ENCODE measurements around the gene B3GAT1. TPM values are rescaled to one million over a fixed set of nuclear protein-coding genes. Genes with fewer than 3 reads are reported as not detected.
A peak's percentile ranks its signal among the peaks of the same experiment; 100 is the strongest.

B3GAT1 gene
- total RNA-seq, 1 experiment from 2014 or later, result 2.2 TPM

DNA sequence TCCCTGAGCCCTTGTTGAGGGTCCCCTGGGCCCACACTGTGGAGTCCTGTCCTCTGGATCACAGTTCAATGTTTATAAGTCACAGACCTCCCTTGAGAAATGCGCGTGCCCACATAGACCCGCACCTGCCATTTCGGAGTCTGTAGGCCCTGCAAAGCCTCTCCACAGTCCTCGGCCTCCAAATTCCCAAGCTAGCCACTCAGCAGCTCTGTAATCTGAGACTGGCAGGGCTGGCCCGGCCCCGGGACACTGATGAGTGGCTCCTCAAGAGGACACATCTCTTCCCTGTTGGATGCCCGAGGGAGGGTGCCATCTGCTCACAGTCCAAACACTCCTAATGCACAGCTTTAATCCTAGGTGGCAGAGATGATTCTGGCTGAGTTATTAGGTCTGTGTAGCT lies 39.1 kb downstream of the B3GAT1 start:
- no peak for DNase-seq (ENCODE audit: low spot score)

DNA sequence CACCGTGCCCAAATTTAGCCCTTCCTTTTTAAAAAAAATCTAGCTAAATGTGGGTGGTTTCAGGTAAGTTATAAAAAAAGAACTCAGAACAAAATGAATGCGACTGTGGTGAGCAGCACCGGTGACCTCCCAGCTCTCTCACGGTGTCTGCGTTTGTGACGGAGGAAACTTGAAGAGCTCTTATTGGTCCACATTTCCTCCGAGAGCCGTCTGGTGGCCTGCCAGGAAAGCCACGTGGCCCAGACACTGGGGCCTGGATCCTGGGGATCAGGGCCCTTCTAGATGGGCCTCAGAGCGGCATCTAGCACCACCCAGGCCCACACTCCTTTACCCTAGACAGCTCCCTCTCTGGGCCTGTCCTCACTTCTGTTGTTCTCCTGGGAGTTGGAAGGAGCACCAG lies 39.5 kb downstream of the B3GAT1 start:
- DNase-seq (ENCODE audit: low spot score), result no peak

DNA sequence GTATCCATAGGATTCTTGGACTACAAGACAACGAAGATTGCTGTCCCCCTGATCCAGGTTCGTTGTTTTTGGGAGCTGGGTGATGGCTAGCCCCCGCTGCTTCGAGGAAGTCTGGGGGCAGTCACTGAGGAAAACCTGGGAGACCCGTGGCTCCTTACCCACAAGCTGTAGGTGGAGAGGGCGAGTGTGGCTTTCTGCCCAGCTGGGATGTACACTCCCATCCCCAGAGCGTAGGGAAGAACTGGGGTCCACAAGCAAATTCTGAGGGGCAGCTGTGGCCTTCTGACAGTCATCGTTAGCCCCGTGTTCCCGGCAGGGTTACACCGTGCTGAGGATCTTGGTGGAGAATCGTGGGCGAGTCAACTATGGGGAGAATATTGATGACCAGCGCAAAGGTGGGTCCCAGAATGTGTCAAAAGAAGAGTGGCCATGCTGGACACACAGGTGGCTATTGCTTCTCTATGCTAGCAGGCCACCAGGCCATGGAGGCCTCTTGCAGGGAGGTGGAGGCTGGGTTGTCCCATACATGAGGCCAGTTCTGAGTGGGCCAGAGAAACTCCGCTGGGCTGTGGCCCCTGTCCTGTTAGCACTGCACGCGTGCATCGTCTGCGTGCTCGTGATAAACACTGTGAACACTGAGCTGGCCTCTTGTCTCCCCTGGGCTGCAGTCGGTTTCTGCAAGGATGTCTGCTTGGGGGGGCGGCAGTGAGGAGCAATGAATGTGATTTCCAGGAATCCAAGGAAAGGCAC lies 40.4 kb downstream of the B3GAT1 start:
- DNase-seq (ENCODE audit: low spot score), result no peak

DNA sequence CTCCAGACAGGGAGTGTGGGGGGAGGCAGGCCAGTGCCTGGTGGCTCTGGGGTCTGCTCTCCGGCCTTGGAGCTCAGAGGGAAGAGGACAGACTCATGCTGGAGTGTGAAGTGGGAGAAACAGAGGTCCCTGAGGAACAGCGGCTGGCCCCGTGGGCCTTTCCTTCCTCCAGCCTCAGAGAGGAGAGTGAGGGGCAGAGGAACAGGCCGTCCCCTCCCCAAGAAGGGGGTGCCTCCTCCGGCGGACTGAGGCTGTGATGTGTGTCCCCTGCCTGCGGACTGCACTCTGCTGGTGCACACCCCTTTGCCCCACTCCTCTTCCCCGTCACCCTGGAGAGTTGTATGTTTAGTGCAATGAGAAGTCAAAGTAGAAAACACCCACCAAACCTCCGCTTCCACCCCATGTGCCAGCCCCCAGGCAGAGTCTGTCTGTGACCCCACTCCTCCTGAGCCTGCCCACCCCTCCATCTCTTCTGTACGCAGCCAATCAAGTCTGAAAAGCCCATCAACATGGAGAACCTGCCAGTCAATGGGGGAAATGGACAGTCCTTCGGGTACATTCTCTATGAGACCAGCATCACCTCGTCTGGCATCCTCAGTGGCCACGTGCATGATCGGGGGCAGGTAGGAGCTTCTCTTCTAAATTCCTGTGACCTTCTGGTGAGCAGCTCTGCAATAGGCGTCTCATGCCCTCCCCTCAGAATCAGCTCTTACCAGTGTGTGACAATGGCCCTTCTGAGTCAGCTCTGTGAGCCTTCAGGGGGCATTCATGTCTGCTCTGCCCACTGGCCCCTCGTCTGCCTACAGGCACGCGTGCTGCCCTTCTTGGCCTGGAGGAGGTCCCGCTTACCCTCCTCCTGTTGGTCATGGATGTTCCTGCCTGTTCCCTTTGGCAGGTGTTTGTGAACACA lies 41.3 kb downstream of the B3GAT1 start:
- DNase-seq (ENCODE audit: low spot score), result no peak

DNA sequence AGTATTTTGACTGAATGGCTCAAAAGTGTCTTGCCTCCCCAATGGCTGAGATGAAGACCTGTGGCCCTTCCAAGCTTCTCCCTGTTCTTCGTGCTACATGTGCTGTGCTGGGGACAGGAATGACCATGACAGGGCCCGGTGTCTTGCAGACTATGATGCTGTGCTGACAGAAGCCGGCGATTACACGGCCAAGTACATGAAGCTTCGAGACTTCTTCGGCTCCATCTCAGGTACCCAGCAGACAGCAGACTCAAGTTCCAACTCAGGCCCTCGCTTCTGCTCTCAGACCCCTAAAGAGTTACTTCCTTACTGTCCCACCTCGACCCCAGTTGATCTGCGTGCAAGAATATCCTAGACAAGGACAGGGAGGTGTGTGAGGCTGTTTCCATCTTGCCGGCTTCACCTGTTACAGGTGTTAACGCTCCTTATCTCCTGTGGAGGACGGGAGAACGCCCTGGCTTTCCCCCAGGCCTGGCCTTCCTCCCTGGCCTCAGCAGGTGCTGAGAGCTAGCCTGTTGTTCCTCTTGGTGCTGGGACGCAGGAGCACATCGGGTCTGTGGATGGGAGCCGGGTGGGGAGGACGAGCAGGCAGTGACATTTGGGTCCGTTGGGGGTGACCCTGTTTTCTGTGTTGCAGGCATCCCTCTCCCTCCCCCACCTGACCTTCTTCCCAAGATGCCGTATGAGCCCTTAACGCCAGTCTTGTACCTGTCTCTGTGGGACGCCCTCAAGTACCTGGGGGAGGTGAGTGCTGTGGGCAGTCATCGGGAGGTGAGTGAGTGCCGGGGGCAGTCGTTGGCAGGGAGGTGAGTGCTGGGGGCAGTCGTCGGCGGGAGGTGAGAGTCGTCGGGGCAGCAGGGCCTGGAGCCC lies 42.2 kb downstream of the B3GAT1 start:
- no peak for DNase-seq (ENCODE audit: low spot score)

DNA sequence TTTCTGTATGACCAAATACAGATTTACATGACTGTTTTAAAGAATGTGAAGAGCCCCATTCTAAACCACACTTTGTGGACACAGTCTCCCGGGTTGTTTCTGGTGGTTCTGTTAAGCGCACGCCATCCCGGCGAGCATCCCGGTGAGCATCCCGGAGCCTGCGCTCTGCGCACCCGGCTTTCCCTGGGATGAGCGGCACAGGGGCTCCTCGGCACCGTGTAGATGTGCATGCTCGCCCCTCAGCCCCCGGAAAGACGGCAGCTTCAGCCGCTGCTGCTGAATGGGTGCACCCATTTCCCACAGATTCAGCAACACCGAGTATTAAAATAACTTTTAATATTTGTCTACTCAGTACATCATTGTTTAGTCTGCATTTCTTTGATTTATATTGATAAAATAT lies 44.3 kb downstream of the B3GAT1 start:
- no peak for DNase-seq (ENCODE audit: low spot score)

DNA sequence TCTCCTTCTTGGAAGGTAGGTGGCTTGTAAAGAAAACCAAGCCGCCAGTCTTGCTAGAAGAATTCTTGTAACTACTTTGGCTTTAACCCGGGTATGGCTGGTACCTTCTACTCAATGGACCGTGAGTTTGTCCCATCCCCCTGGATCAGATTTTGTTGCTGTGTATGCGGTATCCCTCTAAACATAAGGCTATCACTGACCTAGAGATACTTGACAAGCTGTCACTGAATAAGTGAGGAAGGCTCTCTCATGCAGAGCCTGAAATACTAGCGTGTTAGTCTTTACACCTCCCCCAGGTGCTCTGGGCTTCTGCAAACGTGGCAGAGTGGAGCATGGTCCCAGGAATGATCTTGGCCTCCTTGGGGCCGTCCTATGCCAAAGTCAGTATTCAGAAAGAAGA lies 45.8 kb downstream of the B3GAT1 start:
- no peak for DNase-seq (ENCODE audit: low spot score)

DNA sequence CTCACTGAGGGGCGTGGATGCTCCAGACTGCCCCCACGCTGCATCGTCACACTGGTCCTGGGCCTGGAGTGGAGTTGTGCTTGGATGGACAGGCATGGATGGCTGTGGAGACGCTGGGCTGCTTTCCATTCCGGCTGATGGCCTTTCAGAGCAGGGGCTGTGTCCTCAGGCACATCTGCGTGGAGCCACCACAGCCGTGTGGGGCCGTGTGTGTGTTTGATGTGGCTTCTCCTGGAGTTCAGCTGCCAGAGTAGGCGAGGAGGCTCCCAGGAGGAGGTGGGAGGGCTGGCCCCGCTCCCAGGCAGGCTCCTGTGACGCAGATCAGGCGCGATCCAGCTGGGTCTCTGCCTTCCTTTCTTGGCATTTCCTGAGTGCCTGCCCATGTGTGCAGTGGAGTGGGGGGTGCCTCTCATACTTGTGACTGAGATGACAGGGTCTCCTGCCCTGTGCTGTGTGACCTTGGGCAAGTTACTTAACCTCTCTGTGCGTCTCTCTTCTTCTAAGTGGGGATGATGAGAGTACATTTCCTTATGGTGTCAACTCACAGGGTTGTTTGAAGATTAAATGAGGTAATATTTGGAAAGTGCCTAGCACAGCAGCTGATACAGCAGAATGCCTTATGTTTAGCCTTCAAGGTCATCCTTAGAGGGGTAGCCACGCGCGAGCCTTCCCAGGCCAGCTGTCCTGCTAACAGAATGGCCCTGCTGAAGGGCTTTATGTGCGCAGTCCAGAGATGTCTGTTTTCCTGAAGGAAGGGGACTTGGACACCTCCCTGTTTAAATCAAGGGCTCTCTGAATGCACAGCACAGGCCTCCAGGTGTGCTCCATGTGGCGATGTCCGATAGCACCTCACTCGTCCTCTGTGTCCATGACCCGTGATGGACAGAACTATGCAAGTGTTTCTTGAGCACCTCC lies 46.8 kb downstream of the B3GAT1 start:
- DNase-seq (ENCODE audit: low spot score), result no peak

DNA sequence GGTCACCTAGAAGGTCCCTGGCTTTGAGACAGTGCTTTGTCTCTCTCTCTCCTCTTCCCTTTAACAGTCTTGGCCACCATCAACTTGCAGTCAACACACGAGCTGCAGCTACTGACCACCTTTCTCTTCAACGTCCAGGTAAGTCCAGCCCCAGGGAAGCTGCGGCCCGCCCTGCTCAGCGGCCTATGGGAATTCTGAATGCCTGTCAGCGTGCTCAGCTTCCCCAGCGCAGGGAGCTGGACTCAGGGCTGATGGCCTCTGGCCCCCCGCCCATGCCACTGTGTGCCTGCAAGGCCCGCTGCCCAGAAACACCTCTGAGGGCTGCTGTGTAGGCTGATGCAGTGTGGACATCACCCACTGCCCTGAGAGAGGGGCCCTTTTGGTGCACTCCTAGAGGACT lies 47.8 kb downstream of the B3GAT1 start:
- no peak for DNase-seq (ENCODE audit: low spot score)

DNA sequence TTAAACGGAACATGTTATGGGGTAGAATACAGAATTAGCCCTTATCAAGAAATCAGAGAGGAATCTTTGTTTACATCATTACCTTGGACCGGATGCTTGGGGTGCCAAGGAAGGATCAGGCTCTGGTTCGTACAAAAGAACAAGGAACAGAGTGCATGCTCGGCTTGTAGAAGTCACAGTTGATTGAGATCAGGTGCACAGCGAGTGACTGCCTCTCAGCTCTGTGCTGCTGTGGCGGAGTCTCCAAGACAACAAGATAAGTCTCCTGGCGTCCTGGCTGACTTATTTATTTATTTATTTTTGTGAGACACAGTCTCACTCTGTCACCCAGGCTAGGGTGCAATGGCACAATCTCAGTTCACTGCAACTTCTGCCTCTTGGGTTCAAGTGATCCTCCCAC lies 48.5 kb downstream of the B3GAT1 start:
- DNase-seq (ENCODE audit: low spot score), result no peak

DNA sequence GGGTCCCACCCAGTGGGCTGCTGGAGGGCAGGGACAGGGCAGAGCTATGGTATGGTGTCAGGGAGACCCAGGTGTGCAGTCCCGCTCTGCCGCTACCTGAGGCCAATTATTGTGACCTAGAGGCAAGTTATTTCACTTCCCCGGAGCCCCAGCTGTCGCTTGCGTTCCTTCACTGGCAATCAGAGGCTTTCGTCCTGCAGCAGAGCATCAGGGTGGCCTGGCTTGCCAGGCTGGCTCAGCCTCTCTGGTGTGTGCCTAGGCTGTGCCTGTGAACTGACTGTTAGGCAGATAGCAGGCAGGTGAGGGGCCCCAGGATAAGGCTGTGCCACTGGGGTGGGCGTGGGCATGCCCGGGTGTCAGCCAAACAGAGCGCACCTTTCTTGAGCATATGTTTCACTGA lies 48.9 kb downstream of the B3GAT1 start:
- DNase-seq (ENCODE audit: low spot score), result no peak

DNA sequence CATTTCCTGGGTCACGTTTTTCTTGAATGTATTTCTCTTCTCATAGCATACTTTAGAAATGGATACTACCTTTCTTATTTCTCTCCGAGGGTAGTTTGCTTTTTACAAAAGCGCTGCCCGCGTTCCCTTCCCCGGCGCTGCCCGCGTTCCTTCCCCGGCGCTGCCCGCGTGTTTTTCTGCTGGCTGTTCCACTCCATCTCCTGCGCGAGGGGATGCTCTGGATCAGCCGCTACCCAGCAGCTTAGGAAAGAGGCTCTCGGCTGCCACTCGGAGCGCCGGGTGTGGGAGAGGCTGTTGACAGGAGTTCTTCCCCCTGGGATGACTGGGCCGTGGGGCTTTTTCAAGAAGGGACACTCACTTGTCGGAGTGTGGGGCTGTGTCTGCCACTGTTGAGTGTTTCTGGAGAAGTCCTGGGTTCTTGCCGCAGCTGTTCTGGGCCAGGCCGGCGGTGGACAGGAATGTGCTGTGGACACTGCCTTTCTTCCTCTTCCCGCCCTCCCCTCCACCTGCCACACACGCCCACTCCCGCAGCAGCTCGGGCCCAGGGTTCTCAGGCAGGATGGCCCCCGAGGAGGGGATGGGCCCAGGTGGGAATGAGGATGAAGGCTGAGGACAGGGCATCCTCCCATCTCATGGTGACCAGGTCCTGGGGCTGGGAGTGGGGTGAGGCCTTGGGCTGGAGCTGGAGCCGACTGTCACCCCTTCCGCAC lies 49.7 kb downstream of the B3GAT1 start:
- no peak for DNase-seq (ENCODE audit: low spot score)

DNA sequence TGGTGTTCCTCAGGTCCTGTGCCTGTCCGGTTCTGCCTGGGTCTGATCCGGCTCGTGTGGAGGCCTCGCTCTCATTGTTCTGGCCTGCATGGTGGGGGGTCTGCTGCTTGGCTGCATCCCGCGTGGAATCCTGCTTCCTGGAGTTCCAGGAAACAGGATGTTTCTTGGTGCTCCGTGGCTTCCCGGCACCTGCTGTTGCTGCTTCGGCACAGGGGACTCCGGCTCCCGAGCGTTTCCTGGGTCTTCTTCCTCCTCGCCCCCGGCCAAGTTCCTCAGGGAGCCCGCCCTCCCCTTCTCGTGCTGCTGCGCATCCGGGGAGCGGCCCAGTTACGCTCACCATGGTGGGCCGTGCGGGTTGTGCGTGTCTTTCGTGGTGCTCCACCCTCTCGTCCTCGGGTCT lies 50.4 kb downstream of the B3GAT1 start:
- no peak for DNase-seq (ENCODE audit: low spot score)

DNA sequence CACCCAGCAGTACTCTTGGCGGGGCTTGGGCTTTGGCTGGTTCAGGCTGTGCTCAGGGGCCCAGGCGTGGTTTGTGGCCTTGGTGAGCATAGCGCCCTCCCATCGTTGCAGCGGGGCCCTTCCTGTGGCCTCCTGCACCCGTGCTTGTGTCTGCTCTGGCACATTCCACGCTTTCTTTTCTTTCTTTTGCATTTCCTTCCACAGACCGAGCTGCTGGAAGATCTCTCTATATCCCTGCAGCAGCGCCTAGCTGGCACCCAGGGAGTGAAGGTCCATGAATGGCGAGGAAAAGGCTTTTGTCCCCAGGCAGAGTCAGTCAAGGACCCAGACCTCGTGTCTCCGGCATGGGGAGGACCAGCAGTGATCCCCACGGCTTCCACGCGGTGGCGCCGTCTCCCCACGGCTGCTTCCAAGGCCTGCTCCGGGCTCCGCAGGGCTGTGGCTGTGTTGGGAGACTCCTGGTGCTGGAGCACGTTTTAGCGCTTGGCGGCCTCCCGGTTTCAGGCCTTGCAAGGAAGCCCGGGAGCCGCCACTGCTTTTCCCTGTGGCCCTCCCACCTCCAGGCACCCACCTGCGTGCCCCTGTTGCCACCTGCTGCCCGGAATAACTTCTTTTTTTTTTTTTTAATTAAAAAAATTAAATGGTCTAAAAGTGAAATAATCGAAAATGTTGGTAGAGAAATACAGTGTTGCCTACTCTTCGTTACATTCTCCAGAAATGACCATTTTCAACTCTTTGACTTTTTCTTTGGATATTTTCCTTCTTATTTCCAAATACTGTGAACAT lies 51.8 kb downstream of the B3GAT1 start:
- DNase-seq (ENCODE audit: low spot score), result peak; percentile 74

DNA sequence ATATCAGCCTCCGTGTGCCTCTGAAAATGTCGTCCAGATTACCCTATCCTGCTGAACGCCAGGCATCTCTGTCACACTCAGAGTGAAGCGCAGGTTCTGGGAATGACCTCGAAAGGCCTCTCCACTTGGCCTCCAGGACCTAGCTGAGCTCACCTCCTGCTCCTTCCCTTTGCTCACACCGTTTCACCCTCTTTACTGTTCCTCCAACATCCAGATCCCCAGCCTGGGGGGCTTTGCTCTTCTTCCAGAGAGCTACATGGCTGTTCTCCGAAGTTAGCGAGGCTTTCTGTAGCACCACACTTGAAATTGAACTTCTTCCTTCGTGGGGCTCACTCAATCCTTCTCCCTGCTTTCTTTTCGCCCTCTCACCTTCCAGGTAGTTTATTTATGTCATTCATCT lies 52.4 kb downstream of the B3GAT1 start:
- no peak for DNase-seq (ENCODE audit: low spot score)

DNA sequence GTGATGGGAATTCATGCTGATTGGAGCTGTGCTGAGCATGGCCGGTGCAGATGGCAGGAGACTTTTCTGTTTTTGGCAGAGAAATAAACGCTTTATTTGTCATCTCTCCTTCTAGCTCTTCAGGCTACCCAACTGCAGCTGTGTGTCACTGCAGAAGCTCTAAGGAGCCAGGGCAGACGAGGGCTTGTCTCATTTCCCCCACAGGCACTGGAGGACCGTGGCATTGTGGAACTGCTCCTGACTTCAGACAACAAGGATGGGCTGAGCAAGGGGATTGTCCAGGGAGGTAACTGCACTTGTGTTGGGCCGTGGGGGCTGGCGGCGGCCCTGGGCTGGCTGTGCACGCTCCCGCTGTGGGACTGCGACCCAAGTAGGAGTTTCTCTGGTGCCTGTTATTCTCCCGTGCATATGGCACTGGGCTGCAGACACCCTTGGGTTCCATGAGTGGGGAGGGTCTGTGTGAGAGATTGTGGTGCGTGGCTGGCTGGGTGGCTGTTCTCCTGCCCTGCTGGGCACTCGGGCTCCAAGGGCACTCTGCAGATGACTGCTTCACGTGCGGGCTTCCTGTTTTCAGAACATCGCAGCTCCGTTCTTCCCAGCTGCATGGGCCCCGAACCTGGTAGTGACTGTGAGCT lies 53.1 kb downstream of the B3GAT1 start:
- DNase-seq (ENCODE audit: low spot score), result no peak

DNA sequence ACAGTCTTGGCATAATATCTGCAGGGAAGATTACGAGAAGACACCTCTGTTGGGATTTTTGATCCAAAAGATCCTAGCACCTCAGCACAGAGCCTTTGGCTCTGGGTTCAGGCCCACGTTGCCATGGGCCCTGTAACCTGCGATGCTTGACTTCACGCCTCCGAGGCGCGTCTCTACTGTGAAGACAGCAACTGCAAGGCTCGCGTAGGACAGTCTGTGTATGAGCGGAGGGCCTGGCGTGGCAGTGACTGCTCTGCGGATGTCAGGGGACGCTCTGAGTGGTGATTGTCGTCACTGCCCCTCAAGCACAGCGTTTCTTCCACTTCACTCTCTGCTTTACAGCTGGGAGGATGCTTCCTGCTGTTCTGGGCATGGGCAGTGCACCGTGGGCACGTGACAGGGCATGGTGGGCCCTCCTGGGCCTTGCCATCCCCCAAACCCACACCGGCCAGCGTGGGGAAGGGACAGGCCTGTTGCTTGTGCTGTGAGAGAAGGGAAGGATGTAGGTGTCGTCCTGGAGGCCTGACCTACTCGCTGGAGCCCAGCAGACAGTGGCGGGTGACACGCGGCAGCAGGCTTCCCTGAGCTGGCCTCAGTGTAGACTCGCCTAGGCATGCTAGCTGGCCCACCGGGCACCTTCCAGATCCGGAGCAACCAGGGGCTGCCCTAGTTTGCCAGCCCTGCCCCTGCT lies 53.7 kb downstream of the B3GAT1 start:
- no peak for DNase-seq (ENCODE audit: low spot score)

DNA sequence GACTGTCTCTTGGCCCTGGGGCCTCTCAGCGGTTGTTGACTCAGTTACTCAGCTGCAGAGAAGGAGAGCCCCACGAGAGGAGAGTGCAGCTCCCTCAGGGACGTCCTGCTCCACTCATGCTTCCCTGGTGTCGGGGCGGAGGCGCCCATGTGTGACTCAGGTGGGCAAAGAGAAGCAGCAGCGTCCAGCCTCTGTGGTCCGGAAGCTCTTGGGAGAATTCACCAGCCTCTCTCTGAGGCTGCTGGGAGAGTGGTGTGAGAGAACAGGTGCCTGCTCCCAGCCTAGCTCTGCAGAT lies 54.5 kb downstream of the B3GAT1 start:
- DNase-seq (ENCODE audit: low spot score), result no peak
